ENCODE measurements around the gene TACR2.

The TACR2 gene

GRCh38 chr10:69405221-69405620, 11.5 kb downstream of the TACR2 start:
- Histone ChIP-seq H3K36me3 (ENCODE audit: control insufficient read depth, insufficient read depth, low read length) (peaks cover 26% of the 10 kb centered on the region), H3K9me3 (ENCODE audit: control insufficient read depth, low read length) (no peaks in the 10 kb centered on the region), H3K4me3 (ENCODE audit: insufficient read depth, low read depth, low read length, poor library complexity, severe bottlenecking) (no peak overlapping the region), H3K27me3 (replicated peaks; ENCODE audit: control insufficient read depth, insufficient read depth, low read length, poor library complexity, severe bottlenecking) (no peaks in the 10 kb centered on the region), H3K27ac (ENCODE audit: insufficient read depth, low read length, poor library complexity, severe bottlenecking) (no peak overlapping the region), H3K4me1 (ENCODE audit: control insufficient read depth, insufficient read depth, low read length, poor library complexity, severe bottlenecking) (peaks cover 12% of the 10 kb centered on the region)
- no peak for DNase-seq

GRCh38 chr10:69404786-69405185, 11.9 kb downstream of the TACR2 start:
- Histone ChIP-seq H3K27ac (ENCODE audit: insufficient read depth, low read length, poor library complexity, severe bottlenecking) (no peak overlapping the region), H3K4me3 (ENCODE audit: insufficient read depth, low read depth, low read length, poor library complexity, severe bottlenecking) (no peak overlapping the region), H3K4me1 (ENCODE audit: control insufficient read depth, insufficient read depth, low read length, poor library complexity, severe bottlenecking) (peaks cover 12% of the 10 kb centered on the region)

GRCh38 chr10:69403519-69403918, 13.2 kb downstream of the TACR2 start:
- Histone ChIP-seq H3K36me3 (ENCODE audit: control insufficient read depth, insufficient read depth, low read length) (peaks cover 43% of the 10 kb centered on the region), H3K9me3 (ENCODE audit: control insufficient read depth, low read length) (no peaks in the 10 kb centered on the region), H3K4me1 (ENCODE audit: control insufficient read depth, insufficient read depth, low read length, poor library complexity, severe bottlenecking) (peaks cover 6% of the 10 kb centered on the region), H3K27ac (ENCODE audit: insufficient read depth, low read length, poor library complexity, severe bottlenecking) (no peak overlapping the region), H3K27me3 (replicated peaks; ENCODE audit: control insufficient read depth, insufficient read depth, low read length, poor library complexity, severe bottlenecking) (no peaks in the 10 kb centered on the region), H3K4me3 (ENCODE audit: insufficient read depth, low read depth, low read length, poor library complexity, severe bottlenecking) (no peak overlapping the region)
- DNase-seq = no peak

More at GRCh38 chr10:69404786-69405185, 11.9 kb downstream of the TACR2 start:
- H3K36me3 ChIP-seq (ENCODE audit: control insufficient read depth, insufficient read depth, low read length) = peaks cover 30% of the 10 kb centered on the region
- H3K9me3 ChIP-seq (ENCODE audit: control insufficient read depth, low read length) = no peaks in the 10 kb centered on the region
- no peaks in the 10 kb centered on the region for H3K27me3 ChIP-seq (replicated peaks; ENCODE audit: control insufficient read depth, insufficient read depth, low read length, poor library complexity, severe bottlenecking)
- DNase-seq = no peak

- no peaks in the 10 kb centered on the region for H3K27me3 ChIP-seq (replicated peaks; ENCODE audit: control insufficient read depth, insufficient read depth, low read length, poor library complexity, severe bottlenecking)
- no peak overlapping the region for H3K27ac ChIP-seq (ENCODE audit: insufficient read depth, low read length, poor library complexity, severe bottlenecking)
- H3K4me1 ChIP-seq (ENCODE audit: control insufficient read depth, insufficient read depth, low read length, poor library complexity, severe bottlenecking) = peaks cover 2% of the 10 kb centered on the region
- H3K36me3 ChIP-seq (ENCODE audit: control insufficient read depth, insufficient read depth, low read length) = peaks cover 46% of the 10 kb centered on the region
- no peak overlapping the region for H3K4me3 ChIP-seq (ENCODE audit: insufficient read depth, low read depth, low read length, poor library complexity, severe bottlenecking)
- DNase-seq = no peak
- no peaks in the 10 kb centered on the region for H3K9me3 ChIP-seq (ENCODE audit: control insufficient read depth, low read length)
Measured at GRCh38 chr10:69403066-69403465, 13.7 kb downstream of the TACR2 start.

- Histone ChIP-seq H3K4me3 (ENCODE audit: insufficient read depth, low read depth, low read length, poor library complexity, severe bottlenecking) (no peak overlapping the region), H3K9me3 (ENCODE audit: control insufficient read depth, low read length) (no peaks in the 10 kb centered on the region), H3K27me3 (replicated peaks; ENCODE audit: control insufficient read depth, insufficient read depth, low read length, poor library complexity, severe bottlenecking) (no peaks in the 10 kb centered on the region), H3K4me1 (ENCODE audit: control insufficient read depth, insufficient read depth, low read length, poor library complexity, severe bottlenecking) (no peaks in the 10 kb centered on the region), H3K36me3 (ENCODE audit: control insufficient read depth, insufficient read depth, low read length) (peaks cover 50% of the 10 kb centered on the region), H3K27ac (ENCODE audit: insufficient read depth, low read length, poor library complexity, severe bottlenecking) (no peak overlapping the region)
- no peak for DNase-seq
Measured at GRCh38 chr10:69402386-69402785, 14.3 kb downstream of the TACR2 start.

- Histone ChIP-seq H3K36me3 (ENCODE audit: control insufficient read depth, insufficient read depth, low read length) (peaks cover 60% of the 10 kb centered on the region), H3K4me1 (ENCODE audit: control insufficient read depth, insufficient read depth, low read length, poor library complexity, severe bottlenecking) (no peaks in the 10 kb centered on the region), H3K27me3 (replicated peaks; ENCODE audit: control insufficient read depth, insufficient read depth, low read length, poor library complexity, severe bottlenecking) (no peaks in the 10 kb centered on the region), H3K9me3 (ENCODE audit: control insufficient read depth, low read length) (no peaks in the 10 kb centered on the region), H3K4me3 (ENCODE audit: insufficient read depth, low read depth, low read length, poor library complexity, severe bottlenecking) (no peak overlapping the region), H3K27ac (ENCODE audit: insufficient read depth, low read length, poor library complexity, severe bottlenecking) (no peak overlapping the region)
- no peak for DNase-seq
Measured at GRCh38 chr10:69401416-69401815, 15.3 kb downstream of the TACR2 start.

- Histone ChIP-seq H3K4me1 (ENCODE audit: control insufficient read depth, insufficient read depth, low read length, poor library complexity, severe bottlenecking) (no peaks in the 10 kb centered on the region), H3K27me3 (replicated peaks; ENCODE audit: control insufficient read depth, insufficient read depth, low read length, poor library complexity, severe bottlenecking) (no peaks in the 10 kb centered on the region), H3K27ac (ENCODE audit: insufficient read depth, low read length, poor library complexity, severe bottlenecking) (no peak overlapping the region), H3K36me3 (ENCODE audit: control insufficient read depth, insufficient read depth, low read length) (peaks cover 64% of the 10 kb centered on the region), H3K9me3 (ENCODE audit: control insufficient read depth, low read length) (no peaks in the 10 kb centered on the region), H3K4me3 (ENCODE audit: insufficient read depth, low read depth, low read length, poor library complexity, severe bottlenecking) (no peak overlapping the region)
- no peak for DNase-seq
Measured at GRCh38 chr10:69400936-69401335, 15.8 kb downstream of the TACR2 start.

GRCh38 chr10:69398466-69398865, 18.3 kb downstream of the TACR2 start:
- Histone ChIP-seq H3K4me3 (ENCODE audit: insufficient read depth, low read depth, low read length, poor library complexity, severe bottlenecking) (no peak overlapping the region), H3K27me3 (replicated peaks; ENCODE audit: control insufficient read depth, insufficient read depth, low read length, poor library complexity, severe bottlenecking) (no peaks in the 10 kb centered on the region), H3K4me1 (ENCODE audit: control insufficient read depth, insufficient read depth, low read length, poor library complexity, severe bottlenecking) (no peaks in the 10 kb centered on the region), H3K36me3 (ENCODE audit: control insufficient read depth, insufficient read depth, low read length) (peaks cover 85% of the 10 kb centered on the region), H3K9me3 (ENCODE audit: control insufficient read depth, low read length) (no peaks in the 10 kb centered on the region), H3K27ac (ENCODE audit: insufficient read depth, low read length, poor library complexity, severe bottlenecking) (no peak overlapping the region)
- no peak for DNase-seq

GRCh38 chr10:69397972-69398371, 18.7 kb downstream of the TACR2 start:
- no peak for DNase-seq
- Histone ChIP-seq H3K36me3 (ENCODE audit: control insufficient read depth, insufficient read depth, low read length) (peaks cover 83% of the 10 kb centered on the region), H3K4me3 (ENCODE audit: insufficient read depth, low read depth, low read length, poor library complexity, severe bottlenecking) (no peak overlapping the region)

GRCh38 chr10:69394020-69394419, 22.7 kb downstream of the TACR2 start:
- Histone ChIP-seq H3K4me3 (ENCODE audit: insufficient read depth, low read depth, low read length, poor library complexity, severe bottlenecking) (no peak overlapping the region), H3K9me3 (ENCODE audit: control insufficient read depth, low read length) (no peaks in the 10 kb centered on the region), H3K27me3 (replicated peaks; ENCODE audit: control insufficient read depth, insufficient read depth, low read length, poor library complexity, severe bottlenecking) (no peaks in the 10 kb centered on the region), H3K4me1 (ENCODE audit: control insufficient read depth, insufficient read depth, low read length, poor library complexity, severe bottlenecking) (peaks cover 6% of the 10 kb centered on the region), H3K27ac (ENCODE audit: insufficient read depth, low read length, poor library complexity, severe bottlenecking) (no peak overlapping the region), H3K36me3 (ENCODE audit: control insufficient read depth, insufficient read depth, low read length) (peaks cover 73% of the 10 kb centered on the region)
- no peak for DNase-seq

More at GRCh38 chr10:69397972-69398371, 18.7 kb downstream of the TACR2 start:
- no peaks in the 10 kb centered on the region for H3K27me3 ChIP-seq (replicated peaks; ENCODE audit: control insufficient read depth, insufficient read depth, low read length, poor library complexity, severe bottlenecking)
- no peaks in the 10 kb centered on the region for H3K9me3 ChIP-seq (ENCODE audit: control insufficient read depth, low read length)
- H3K4me1 ChIP-seq (ENCODE audit: control insufficient read depth, insufficient read depth, low read length, poor library complexity, severe bottlenecking) = no peaks in the 10 kb centered on the region
- H3K27ac ChIP-seq (ENCODE audit: insufficient read depth, low read length, poor library complexity, severe bottlenecking) = no peak overlapping the region
